IMR-90 (cell line): Measurements from ENCODE around the gene KCTD5. TPM values are rescaled to one million over a fixed set of nuclear protein-coding genes. Genes with fewer than 3 reads are reported as not detected.

Source experiments
- ATAC-seq: fragments of 200-7000 bp; cut with Tn5 transposase; 2 replicates; pipeline ENCODE4 v1.9.1; 2020; ENCODE audit warnings: low read depth, mild to moderate bottlenecking, moderate library complexity
- BruUV-seq: library from RNA; stranded (reverse); fragments of 400-500 nt; replicated peaks from 2 replicates; lab custom pipeline; 2021; lab: Mats Ljungman, UMichigan
- CTCF ChIA-PET: fragments of 300-600 bp; formaldehyde crosslinking; extraction: SDS; loops from one replicate; lab custom pipeline; 2021; ENCODE audit warnings: antibody characterized with exemption; lab: Yijun Ruan, JAX
- POLR2A ChIA-PET: fragments of 300-600 bp; sonication (Branson Sonifier 250); formaldehyde crosslinking; loops from one replicate; lab custom pipeline; 2022; ENCODE audit warnings: antibody characterized with exemption; ENCODE audit not compliant: unreplicated experiment; lab: Charles Lee
- DNase-seq: peaks from one replicate; pipeline ENCODE4 v3.0.0; 2013
- H2AFZ ChIP-seq: replicated peaks from 2 replicates; pipeline ENCODE3; 2013; ENCODE audit warnings: low read length, mild to moderate bottlenecking; ENCODE audit not compliant: poor library complexity
- H2AK5ac ChIP-seq: 2 replicates; pipeline ENCODE4 v1.6.1; 2013; ENCODE audit warnings: low read depth, low read length, inconsistent platforms
- H2AK9ac ChIP-seq: replicated peaks from 2 replicates; pipeline ENCODE3; 2013; ENCODE audit warnings: mild to moderate bottlenecking, low read depth, low read length, moderate library complexity; ENCODE audit not compliant: poor library complexity
- H2BK120ac ChIP-seq: 2 replicates; pipeline ENCODE4 v1.6.1; 2013; ENCODE audit warnings: low read depth, low read length, inconsistent platforms
- H2BK15ac ChIP-seq: 3 replicates; pipeline ENCODE4 v1.6.1; 2013; ENCODE audit warnings: low read depth, low read length, inconsistent platforms
- H2BK20ac ChIP-seq: 2 replicates; pipeline ENCODE4 v1.6.1; 2013; ENCODE audit warnings: low read depth, mild to moderate bottlenecking, inconsistent platforms, low read length, moderate library complexity
- H2BK5ac ChIP-seq: 2 replicates; pipeline ENCODE4 v1.6.1; 2013; ENCODE audit warnings: mild to moderate bottlenecking, low read depth, low read length, inconsistent platforms; ENCODE audit not compliant: poor library complexity, severe bottlenecking
- H3K14ac ChIP-seq: replicated peaks from 2 replicates; pipeline ENCODE4 v1.6.1; 2013; ENCODE audit warnings: low read depth, low read length, inconsistent platforms
- H3K18ac ChIP-seq: 2 replicates; pipeline ENCODE4 v1.6.1; 2013; ENCODE audit warnings: low read depth, low read length, control low read depth
- H3K23ac ChIP-seq: 2 replicates; pipeline ENCODE4 v1.6.1; 2013; ENCODE audit warnings: low read depth, low read length, inconsistent platforms
- H3K27ac ChIP-seq: 2 replicates; pipeline ENCODE4 v1.5.1; 2013; ENCODE audit warnings: mild to moderate bottlenecking, control low read depth, low read length; ENCODE audit not compliant: insufficient read depth
- H3K27me3 ChIP-seq: 2 replicates; pipeline ENCODE4 v1.6.1; 2013; ENCODE audit warnings: low read length; ENCODE audit not compliant: control insufficient read depth, insufficient read depth
- H3K36me3 ChIP-seq: 2 replicates; pipeline ENCODE4 v1.6.1; 2013; ENCODE audit warnings: low read length, mixed read lengths; ENCODE audit not compliant: control insufficient read depth, insufficient read depth
- H3K4ac ChIP-seq: 2 replicates; pipeline ENCODE4 v1.6.1; 2013; ENCODE audit warnings: low read depth, low read length, inconsistent platforms
- H3K4me1 ChIP-seq: 2 replicates; pipeline ENCODE4 v1.6.1; 2013; ENCODE audit warnings: low read length, mixed read lengths; ENCODE audit not compliant: control insufficient read depth, insufficient read depth
- H3K4me2 ChIP-seq: 2 replicates; pipeline ENCODE4 v1.6.1; 2013; ENCODE audit warnings: low read depth, mild to moderate bottlenecking, control low read depth, low read length, moderate library complexity
- H3K4me3 ChIP-seq: 2 replicates; pipeline ENCODE4 v1.5.1; 2013; ENCODE audit warnings: low read depth, mild to moderate bottlenecking, control low read depth, low read length, moderate library complexity; ENCODE audit not compliant: insufficient read depth
- H3K56ac ChIP-seq: 2 replicates; pipeline ENCODE4 v1.6.1; 2013; ENCODE audit warnings: low read length, inconsistent platforms; ENCODE audit not compliant: insufficient read depth; ENCODE audit errors: extremely low read depth
- H3K79me1 ChIP-seq, 2 experiments: 2 replicates each; pipeline ENCODE4 v1.6.1; 2013; ENCODE audit warnings: low read length in 2 of 2, inconsistent platforms in 1 of 2, low read depth in 1 of 2
- H3K9ac ChIP-seq: 2 replicates; pipeline ENCODE4 v1.6.1; 2013; ENCODE audit warnings: low read depth, low read length, control low read depth
- H3K9me1 ChIP-seq: 2 replicates; pipeline ENCODE4 v1.6.1; 2013; ENCODE audit warnings: low read length, inconsistent platforms; ENCODE audit not compliant: insufficient read depth
- H3K9me3 ChIP-seq: 2 replicates; pipeline ENCODE4 v1.6.1; 2013; ENCODE audit warnings: low read length; ENCODE audit not compliant: control insufficient read depth, insufficient read depth
- H4K20me1 ChIP-seq: 2 replicates; pipeline ENCODE4 v1.6.1; 2013; ENCODE audit warnings: low read length, inconsistent platforms; ENCODE audit not compliant: insufficient read depth
- H4K5ac ChIP-seq: 2 replicates; pipeline ENCODE4 v1.6.1; 2013; ENCODE audit warnings: mild to moderate bottlenecking, low read depth, low read length, control low read depth
- H4K8ac ChIP-seq, 2 experiments: 2 replicates each; pipeline ENCODE4 v1.6.1; 2013; ENCODE audit warnings: low read depth in 2 of 2, low read length in 2 of 2, control low read depth in 1 of 2, inconsistent platforms in 1 of 2
- H4K91ac ChIP-seq: 2 replicates; pipeline ENCODE4 v1.6.1; 2013; ENCODE audit warnings: low read depth, low read length, inconsistent platforms; ENCODE audit not compliant: insufficient read depth
- CEBPB ChIP-seq: IDR thresholded peaks from 2 replicates; pipeline ENCODE4 v1.6.1; 2012; ENCODE audit warnings: low read depth, low read length, improper control_type of control experiment
- CHD1 ChIP-seq: IDR thresholded peaks from 2 replicates; pipeline ENCODE4 v1.6.1; 2012; ENCODE audit warnings: low read depth, low read length, improper control_type of control experiment
- CTCF ChIP-seq: conservative IDR thresholded peaks from 2 replicates; pipeline ENCODE4 v1.5.1; 2012; ENCODE audit warnings: mild to moderate bottlenecking, low read depth, low read length, improper control_type of control experiment
- ELK1 ChIP-seq: fragments of 150-350 bp; IDR thresholded peaks from 2 replicates; pipeline ENCODE4 v1.6.1; 2016; ENCODE audit warnings: low read depth, mild to moderate bottlenecking, low read length, moderate library complexity, borderline replicate concordance
- MAZ ChIP-seq: IDR thresholded peaks from 2 replicates; pipeline ENCODE4 v1.6.1; 2012; ENCODE audit warnings: low read depth, mild to moderate bottlenecking, low read length, improper control_type of control experiment, moderate library complexity, borderline replicate concordance
- NFE2L2 ChIP-seq: fragments of 150-350 bp; IDR thresholded peaks from 2 replicates; pipeline ENCODE4 v1.6.1; 2016; ENCODE audit warnings: low read depth, mild to moderate bottlenecking, low read length
- POLR2A ChIP-seq: IDR thresholded peaks from 2 replicates; pipeline ENCODE4 v1.6.1; 2012; ENCODE audit warnings: mild to moderate bottlenecking, low read depth, low read length
- RAD21 ChIP-seq: IDR thresholded peaks from 2 replicates; pipeline ENCODE4 v1.6.1; 2012; ENCODE audit warnings: low read length, improper control_type of control experiment
- RCOR1 ChIP-seq: IDR thresholded peaks from 2 replicates; pipeline ENCODE4 v1.6.1; 2012; ENCODE audit warnings: mild to moderate bottlenecking, low read length, improper control_type of control experiment; ENCODE audit not compliant: insufficient replicate concordance
- RFX5 ChIP-seq: IDR thresholded peaks from 2 replicates; pipeline ENCODE4 v1.8.0; 2012; ENCODE audit warnings: low read depth, mild to moderate bottlenecking, low read length, moderate library complexity
- SMC3 ChIP-seq: fragments of 150-350 bp; IDR thresholded peaks from 2 replicates; pipeline ENCODE4 v1.6.1; 2016; ENCODE audit warnings: low read depth, mild to moderate bottlenecking, antibody characterized with exemption, low read length, moderate library complexity
- WGBS, 2 experiments: methylation state at CpG; one replicate each; pipeline versions ENCODE4 v1.1.5 to v1.1.7; 2013; ENCODE audit warnings: missing lambda C conversion rate in 2 of 2; ENCODE audit not compliant: insufficient read length in 1 of 2; ENCODE audit errors: extremely low coverage in 2 of 2; 5-methylcytosine and 5-hydroxymethylcytosine counted together
- dilution Hi-C: fragments of 300-500 bp; cut with HindIII; formaldehyde crosslinking; loops from one replicate; pipeline ENCODE4 v1.14.3; 2018; ENCODE audit warnings: low sequenced_read_pairs; ENCODE audit not compliant: unreplicated experiment
- in situ Hi-C: fragments of 300-500 bp; cut with MboI; formaldehyde crosslinking; loops from 3 replicates; pipeline ENCODE4 v1.14.3; 2019; ENCODE audit warnings: low sequenced_read_pairs, inconsistent platforms, mixed read lengths
- intact Hi-C: fragments of 100-400 bp; cut with micrococcal nuclease; formaldehyde crosslinking; loops from 2 replicates; pipeline ENCODE4 v1.10.0; 2022
- polyA plus RNA-seq, 3 experiments: library from polyadenylated mRNA; depleted of rRNA; stranded (reverse); fragments of >200 nt; gene quantifications; 2 replicates each; pipeline ENCODE4 v1.2.3, GENCODE V29; 2012; ENCODE audit warnings: low replicate concordance in 1 of 3
- total RNA-seq: library from RNA; depleted of rRNA; stranded (reverse); fragments of >200 nt; gene quantifications from 2 replicates; pipeline ENCODE4 v1.2.3, GENCODE V29; 2012

Gene KCTD5
- total and polyA plus RNA-seq, 2 of the 4 experiments (the other 2 are of a cell fraction) = 17.2 to 56.2 TPM

GRCh38 chr16:2671741-2672140 is 10.6 kb upstream of the KCTD5 start:
- dilution Hi-C loops = no loop called here
- in situ Hi-C loops = no loop called here
- no peaks in the 10 kb centered on the region for H3K27me3 ChIP-seq

More at GRCh38 chr16:2671741-2672140, 10.6 kb upstream of the KCTD5 start:
- no peak for TF ChIP-seq CTCF
- TF ChIP-seq SMC3 = no peak
- no peak for TF ChIP-seq MAZ
- TF ChIP-seq POLR2A = no peak
- TF ChIP-seq CEBPB = no peak
- no peak for TF ChIP-seq ELK1
- no peak for TF ChIP-seq RFX5
- TF ChIP-seq NFE2L2 = no peak
- no peak for TF ChIP-seq RCOR1
- no peak for TF ChIP-seq CHD1
- TF ChIP-seq RAD21 = no peak
- peaks cover 9% of the 10 kb centered on the region for H3K36me3 ChIP-seq
- H2BK5ac ChIP-seq = no peak overlapping the region
- intact Hi-C loops = no loop called here
- no peak overlapping the region for H2AFZ ChIP-seq
- H3K4me2 ChIP-seq = no peak overlapping the region
- peaks cover 8% of the 10 kb centered on the region for H3K9me1 ChIP-seq
- TSS peak; percentile 24 for BruUV-seq
- H3K9me3 ChIP-seq = no peaks in the 10 kb centered on the region
- H3K4me1 ChIP-seq = peaks cover 2% of the 10 kb centered on the region; the same call in 1 of the 2 replicates
- ChIA-PET CTCF (no interaction called here), POLR2A (no interaction called here)
- peak overlapping the region; percentile 51 for H3K23ac ChIP-seq
- WGBS, 2 experiments = 96% methylated on average over 4 of the region's 13 CpGs; no CpG with 5 or more reads in 1 of the 2 experiments
- peak overlapping the region; percentile 41; the same call in 1 of the 2 replicates for H3K14ac ChIP-seq
- H2AK5ac ChIP-seq = peak overlapping the region; percentile 28; the same call in 1 of the 2 replicates
- H3K27ac ChIP-seq = no peak overlapping the region
- no peak overlapping the region for H4K91ac ChIP-seq
- H2AK9ac ChIP-seq = no peak overlapping the region
- H4K8ac ChIP-seq = no peak overlapping the region
- no peak for ATAC-seq
- H3K56ac ChIP-seq = no peak overlapping the region
- no peak overlapping the region for H3K18ac ChIP-seq
- 0 out of 2 replicates have a peak overlapping the region, but pooled peaks have one; percentile 48 for H3K9ac ChIP-seq
- H4K20me1 ChIP-seq = 0 out of 2 replicates have a peak, but pooled peaks cover 4% of the 10 kb centered on the region
- no peak overlapping the region for H3K4ac ChIP-seq
- no peak for DNase-seq
- H2BK15ac ChIP-seq = no peak overlapping the region
- no peak overlapping the region for H3K4me3 ChIP-seq
- H3K79me1 ChIP-seq = peaks cover 8 to 19% of the 10 kb centered on the region in 2 experiments
- H4K5ac ChIP-seq = no peak overlapping the region
- no peak overlapping the region for H2BK120ac ChIP-seq
- no peak overlapping the region for H2BK20ac ChIP-seq
